SU-DHL-6 (cell line): ENCODE measurements around the gene SLC45A1.

Experiments
- H2AFZ ChIP-seq: fragments of 200-600 bp; sonication (generic); 2 replicates; pipeline ENCODE4 v1.6.1; 2014; ENCODE audit warnings: low read depth, mild to moderate bottlenecking, moderate library complexity, mixed read lengths, antibody characterized with exemption, low read length; ENCODE audit not compliant: severe bottlenecking
- H3F3A ChIP-seq: fragments of 200-600 bp; shearing (Covaris generic); 2 replicates; pipeline ENCODE4 v1.6.0; 2016; ENCODE audit warnings: antibody characterized with exemption, mild to moderate bottlenecking; ENCODE audit not compliant: insufficient read depth
- H3K27ac ChIP-seq: fragments of 200-600 bp; sonication (generic); 2 replicates; pipeline ENCODE4 v1.5.1; 2016; ENCODE audit warnings: low read depth, mild to moderate bottlenecking, low read length, moderate library complexity, mixed read lengths
- H3K27me3 ChIP-seq: fragments of 200-600 bp; sonication (generic), shearing (Covaris generic); 2 replicates; pipeline ENCODE4 v1.6.0; 2014; ENCODE audit warnings: mild to moderate bottlenecking, low read length
- H3K36me3 ChIP-seq: fragments of 200-600 bp; sonication (generic); 2 replicates; pipeline ENCODE4 v1.6.1; 2014; ENCODE audit warnings: mild to moderate bottlenecking, low read length, mixed read lengths
- H3K4me2 ChIP-seq: fragments of 300-600, 200-600 bp; shearing (Covaris generic), sonication (generic); 2 replicates; pipeline ENCODE4 v1.6.0; 2014; ENCODE audit warnings: low read length, low read depth, mild to moderate bottlenecking; ENCODE audit not compliant: poor library complexity, severe bottlenecking
- H3K4me3 ChIP-seq: fragments of 200-600 bp; sonication (generic); 2 replicates; pipeline ENCODE4 v1.5.1; 2014; ENCODE audit warnings: antibody characterized with exemption, low read length, mild to moderate bottlenecking, mixed read lengths; ENCODE audit not compliant: insufficient read depth, poor library complexity, severe bottlenecking
- H3K79me2 ChIP-seq: fragments of 200-600 bp; sonication (generic); 2 replicates; pipeline ENCODE4 v1.6.1; 2014; ENCODE audit warnings: mild to moderate bottlenecking, low read length, moderate library complexity; ENCODE audit not compliant: insufficient read depth
- H3K9ac ChIP-seq: fragments of 200-600 bp; sonication (generic); 2 replicates; pipeline ENCODE4 v1.7.0; 2014; ENCODE audit warnings: mild to moderate bottlenecking, low read length
- H3K9me2 ChIP-seq: fragments of 200-600 bp; sonication (generic); replicated peaks from 2 replicates; pipeline ENCODE4 v1.6.1; 2014; ENCODE audit warnings: low read length; ENCODE audit not compliant: insufficient read depth
- H3K9me3 ChIP-seq: fragments of 200-600 bp; sonication (generic); 2 replicates; pipeline ENCODE4 v1.6.1; 2014; ENCODE audit warnings: low read length, mixed read lengths; ENCODE audit not compliant: insufficient read depth
- H4K20me1 ChIP-seq: fragments of 200-600 bp; sonication (generic); 2 replicates; pipeline ENCODE4 v1.6.1; 2014; ENCODE audit warnings: low read depth, mild to moderate bottlenecking, antibody characterized with exemption, low read length, moderate library complexity, mixed read lengths
- EZH2phosphoT487 ChIP-seq: fragments of 200-600 bp; sonication (generic), shearing (Covaris generic); conservative IDR thresholded peaks from 2 replicates; pipeline ENCODE4 v1.6.1; 2018; ENCODE audit warnings: mild to moderate bottlenecking, antibody characterized with exemption, low read length, moderate library complexity, mixed read lengths
- TF ChIP-seq, protein P1 (sequence below): fragments of 200-600 bp; sonication (generic); IDR thresholded peaks from one replicate; pipeline ENCODE4 v1.5.1; 2017; ENCODE audit warnings: antibody characterized with exemption, mild to moderate bottlenecking, low read length, moderate library complexity; ENCODE audit not compliant: insufficient read depth, poor library complexity, severe bottlenecking

Gene SLC45A1

DNA sequence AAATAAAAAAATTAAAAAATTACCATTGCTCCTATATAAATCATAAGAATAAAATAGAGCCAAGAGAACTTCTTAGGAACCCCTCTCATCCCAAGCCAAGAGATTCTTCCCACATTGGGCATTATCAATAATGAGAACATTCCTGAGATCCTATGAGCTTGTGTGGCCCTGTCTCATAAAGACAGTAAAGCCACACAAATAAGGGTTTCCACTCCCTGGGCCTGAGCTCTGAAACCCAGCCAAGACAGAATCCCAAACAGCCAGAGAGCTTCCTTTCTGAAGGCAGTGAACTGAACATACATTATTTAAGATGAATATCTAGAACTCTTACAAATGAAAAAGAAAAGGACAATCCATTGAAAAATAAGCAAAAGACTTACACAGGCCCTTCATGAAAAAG lies 68.3 kb downstream of the SLC45A1 start:
- Histone ChIP-seq H4K20me1 (peaks cover 41% of the 10 kb centered on the region; the same call in 1 of the 2 replicates), H3K79me2 (peaks cover 94% of the 10 kb centered on the region), H3K9ac (no peak overlapping the region), H3K27ac (no peak overlapping the region), H3F3A (peaks cover 5% of the 10 kb centered on the region; the same call in 1 of the 2 replicates), H3K36me3 (peaks cover 8% of the 10 kb centered on the region), H3K9me3 (no peaks in the 10 kb centered on the region), H2AFZ (no peak overlapping the region), H3K4me2 (no peak overlapping the region), H3K4me3 (no peak overlapping the region), H3K9me2 (no peaks in the 10 kb centered on the region), H3K27me3 (no peaks in the 10 kb centered on the region)
- TF ChIP-seq EZH2phosphoT487 = no peak
- TF ChIP-seq, protein P1, sequence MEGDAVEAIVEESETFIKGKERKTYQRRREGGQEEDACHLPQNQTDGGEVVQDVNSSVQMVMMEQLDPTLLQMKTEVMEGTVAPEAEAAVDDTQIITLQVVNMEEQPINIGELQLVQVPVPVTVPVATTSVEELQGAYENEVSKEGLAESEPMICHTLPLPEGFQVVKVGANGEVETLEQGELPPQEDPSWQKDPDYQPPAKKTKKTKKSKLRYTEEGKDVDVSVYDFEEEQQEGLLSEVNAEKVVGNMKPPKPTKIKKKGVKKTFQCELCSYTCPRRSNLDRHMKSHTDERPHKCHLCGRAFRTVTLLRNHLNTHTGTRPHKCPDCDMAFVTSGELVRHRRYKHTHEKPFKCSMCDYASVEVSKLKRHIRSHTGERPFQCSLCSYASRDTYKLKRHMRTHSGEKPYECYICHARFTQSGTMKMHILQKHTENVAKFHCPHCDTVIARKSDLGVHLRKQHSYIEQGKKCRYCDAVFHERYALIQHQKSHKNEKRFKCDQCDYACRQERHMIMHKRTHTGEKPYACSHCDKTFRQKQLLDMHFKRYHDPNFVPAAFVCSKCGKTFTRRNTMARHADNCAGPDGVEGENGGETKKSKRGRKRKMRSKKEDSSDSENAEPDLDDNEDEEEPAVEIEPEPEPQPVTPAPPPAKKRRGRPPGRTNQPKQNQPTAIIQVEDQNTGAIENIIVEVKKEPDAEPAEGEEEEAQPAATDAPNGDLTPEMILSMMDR = no peak

DNA sequence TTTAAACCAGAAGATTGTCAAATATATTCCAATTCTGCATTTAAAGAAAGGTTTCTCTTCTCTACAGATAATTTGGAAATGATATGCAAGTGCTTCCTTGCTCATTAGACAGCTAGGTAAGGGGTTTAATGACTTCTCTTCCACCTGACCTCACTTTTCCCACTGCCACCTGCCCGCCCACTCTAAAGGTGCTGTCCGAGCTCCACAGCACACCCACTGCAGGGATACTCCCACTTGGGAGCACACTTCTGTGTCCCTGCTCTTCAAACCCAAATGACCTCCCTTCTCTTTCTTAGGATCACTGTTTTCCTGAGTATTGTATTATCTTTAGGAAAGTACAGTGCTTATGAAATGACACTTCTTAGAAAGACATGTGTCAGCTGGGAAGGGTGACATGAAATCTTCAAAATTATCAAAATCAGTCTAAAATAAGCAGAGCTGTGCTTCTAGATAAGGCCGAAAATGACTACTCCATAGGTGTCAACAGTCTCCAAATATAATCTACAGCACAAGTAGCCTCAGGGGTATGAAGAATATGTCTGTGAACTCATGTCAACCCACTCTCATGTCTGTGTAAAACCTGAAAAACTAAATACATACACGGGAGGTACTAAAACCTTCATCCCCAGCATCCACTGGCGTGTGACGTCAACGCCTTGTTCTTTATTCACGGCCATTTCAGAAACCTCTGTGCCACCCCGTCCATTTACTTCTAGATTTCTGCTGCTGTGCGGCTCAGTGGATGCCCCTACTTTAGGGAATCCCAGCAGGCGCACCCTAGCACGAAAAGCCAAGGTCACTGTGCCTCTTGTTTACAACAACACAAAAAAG lies 71.0 kb downstream of the SLC45A1 start:
- H3K9me2 ChIP-seq = no peaks in the 10 kb centered on the region
- peaks cover 96% of the 10 kb centered on the region for H3K79me2 ChIP-seq
- H3K27ac ChIP-seq = no peak overlapping the region
- H3K9me3 ChIP-seq = no peaks in the 10 kb centered on the region
- no peak overlapping the region for H3K4me2 ChIP-seq
- no peaks in the 10 kb centered on the region for H3K27me3 ChIP-seq
- no peak overlapping the region for H3K9ac ChIP-seq
- H3K36me3 ChIP-seq = peaks cover 9% of the 10 kb centered on the region
- H3K4me3 ChIP-seq = no peak overlapping the region
- TF ChIP-seq, protein P1 = no peak
- no peak for TF ChIP-seq EZH2phosphoT487
- H4K20me1 ChIP-seq = peaks cover 38% of the 10 kb centered on the region
- no peak overlapping the region for H2AFZ ChIP-seq
- H3F3A ChIP-seq = peaks cover 8% of the 10 kb centered on the region; the same call in 1 of the 2 replicates

DNA sequence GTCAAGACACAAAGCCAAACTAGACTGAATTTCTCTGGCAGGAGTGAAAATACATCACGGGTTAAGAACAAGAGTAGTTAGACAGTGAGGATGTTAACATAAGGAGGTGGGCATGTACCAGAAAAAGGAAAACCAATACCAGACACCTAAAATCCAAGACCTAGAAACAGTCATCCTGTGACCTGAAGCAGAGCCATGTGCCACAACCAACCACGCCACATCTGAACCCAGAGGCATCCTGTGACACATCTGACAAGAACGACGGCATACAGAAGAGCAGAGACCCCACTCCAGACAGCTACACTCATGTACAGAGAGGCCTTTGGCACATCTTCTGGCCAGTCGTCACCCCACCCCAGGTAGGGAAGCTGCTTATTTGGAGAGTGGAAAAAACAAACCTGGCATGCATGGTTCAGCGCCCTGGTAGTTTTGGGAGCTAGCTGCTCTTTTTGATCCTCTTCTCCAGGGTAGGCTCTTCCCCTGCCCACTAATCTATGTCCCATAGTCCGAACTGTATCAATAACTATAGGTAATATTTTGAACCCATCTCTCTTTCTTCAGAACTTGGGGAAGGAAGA lies 72.1 kb downstream of the SLC45A1 start:
- no peak overlapping the region for H3K4me3 ChIP-seq
- no peak for TF ChIP-seq EZH2phosphoT487
- TF ChIP-seq, protein P1 = no peak
- peaks cover 96% of the 10 kb centered on the region for H3K79me2 ChIP-seq

More for the DNA sequence above, 72.1 kb downstream of the SLC45A1 start:
- no peak overlapping the region for H3K27ac ChIP-seq
- no peaks in the 10 kb centered on the region for H3K27me3 ChIP-seq
- peaks cover 8% of the 10 kb centered on the region; the same call in 1 of the 2 replicates for H3F3A ChIP-seq
- H4K20me1 ChIP-seq = peaks cover 49% of the 10 kb centered on the region
- H3K9me3 ChIP-seq = no peaks in the 10 kb centered on the region
- H2AFZ ChIP-seq = no peak overlapping the region
- H3K9ac ChIP-seq = no peak overlapping the region
- H3K4me2 ChIP-seq = no peak overlapping the region
- peaks cover 20% of the 10 kb centered on the region for H3K36me3 ChIP-seq
- H3K9me2 ChIP-seq = no peaks in the 10 kb centered on the region
